ENCODE results near the gene HSPG2.

DNA sequence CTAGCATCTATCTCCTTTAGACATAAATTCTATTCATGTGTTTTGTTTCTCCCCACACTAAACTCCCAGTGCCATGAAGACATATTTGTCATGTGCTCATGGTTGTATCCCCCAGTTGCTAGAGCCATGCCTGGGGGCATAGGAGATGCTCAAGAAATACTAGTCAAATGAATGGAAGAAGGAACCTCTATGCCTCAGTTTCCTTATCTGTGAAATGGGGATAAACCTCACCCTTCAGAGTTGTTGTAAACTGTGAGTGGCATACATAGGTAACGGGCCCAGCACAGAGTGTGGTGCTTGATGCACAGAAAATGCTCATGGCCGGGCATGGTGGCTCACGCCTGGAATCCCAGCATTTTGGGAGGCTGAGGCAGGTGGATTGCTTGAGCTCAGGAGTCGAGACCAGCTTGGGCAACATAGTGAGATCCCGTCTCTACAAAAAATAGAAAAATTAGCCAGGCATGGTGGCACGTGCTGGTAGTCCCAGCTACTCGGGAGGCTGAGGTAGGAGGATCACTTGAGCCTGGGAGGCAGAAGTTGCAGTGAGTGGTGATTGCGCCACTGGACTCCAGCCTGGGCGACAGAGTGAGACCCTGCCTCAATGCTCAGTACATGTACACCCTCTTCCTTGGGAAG lies 116.4 kb downstream of the HSPG2 start:
- TF ChIP-seq, protein P1, sequence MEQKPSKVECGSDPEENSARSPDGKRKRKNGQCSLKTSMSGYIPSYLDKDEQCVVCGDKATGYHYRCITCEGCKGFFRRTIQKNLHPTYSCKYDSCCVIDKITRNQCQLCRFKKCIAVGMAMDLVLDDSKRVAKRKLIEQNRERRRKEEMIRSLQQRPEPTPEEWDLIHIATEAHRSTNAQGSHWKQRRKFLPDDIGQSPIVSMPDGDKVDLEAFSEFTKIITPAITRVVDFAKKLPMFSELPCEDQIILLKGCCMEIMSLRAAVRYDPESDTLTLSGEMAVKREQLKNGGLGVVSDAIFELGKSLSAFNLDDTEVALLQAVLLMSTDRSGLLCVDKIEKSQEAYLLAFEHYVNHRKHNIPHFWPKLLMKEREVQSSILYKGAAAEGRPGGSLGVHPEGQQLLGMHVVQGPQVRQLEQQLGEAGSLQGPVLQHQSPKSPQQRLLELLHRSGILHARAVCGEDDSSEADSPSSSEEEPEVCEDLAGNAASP (CRISPR knock-in tag; IDR thresholded peaks at IDR 0.05; ENCODE audit: borderline replicate concordance): no peak
- TF ChIP-seq, protein P2, sequence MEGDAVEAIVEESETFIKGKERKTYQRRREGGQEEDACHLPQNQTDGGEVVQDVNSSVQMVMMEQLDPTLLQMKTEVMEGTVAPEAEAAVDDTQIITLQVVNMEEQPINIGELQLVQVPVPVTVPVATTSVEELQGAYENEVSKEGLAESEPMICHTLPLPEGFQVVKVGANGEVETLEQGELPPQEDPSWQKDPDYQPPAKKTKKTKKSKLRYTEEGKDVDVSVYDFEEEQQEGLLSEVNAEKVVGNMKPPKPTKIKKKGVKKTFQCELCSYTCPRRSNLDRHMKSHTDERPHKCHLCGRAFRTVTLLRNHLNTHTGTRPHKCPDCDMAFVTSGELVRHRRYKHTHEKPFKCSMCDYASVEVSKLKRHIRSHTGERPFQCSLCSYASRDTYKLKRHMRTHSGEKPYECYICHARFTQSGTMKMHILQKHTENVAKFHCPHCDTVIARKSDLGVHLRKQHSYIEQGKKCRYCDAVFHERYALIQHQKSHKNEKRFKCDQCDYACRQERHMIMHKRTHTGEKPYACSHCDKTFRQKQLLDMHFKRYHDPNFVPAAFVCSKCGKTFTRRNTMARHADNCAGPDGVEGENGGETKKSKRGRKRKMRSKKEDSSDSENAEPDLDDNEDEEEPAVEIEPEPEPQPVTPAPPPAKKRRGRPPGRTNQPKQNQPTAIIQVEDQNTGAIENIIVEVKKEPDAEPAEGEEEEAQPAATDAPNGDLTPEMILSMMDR (CRISPR knock-in tag; IDR thresholded peaks at IDR 0.05): no peak
- TF ChIP-seq BRCA1 (CRISPR knock-in tag; IDR thresholded peaks at IDR 0.05) (no peak), ZFX (CRISPR knock-in tag; IDR thresholded peaks at IDR 0.05; ENCODE audit: low read depth) (no peak)
- TF ChIP-seq, protein P3, sequence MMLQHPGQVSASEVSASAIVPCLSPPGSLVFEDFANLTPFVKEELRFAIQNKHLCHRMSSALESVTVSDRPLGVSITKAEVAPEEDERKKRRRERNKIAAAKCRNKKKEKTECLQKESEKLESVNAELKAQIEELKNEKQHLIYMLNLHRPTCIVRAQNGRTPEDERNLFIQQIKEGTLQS (CRISPR knock-in tag; IDR thresholded peaks at IDR 0.05): no peak
